ENCODE results near the gene NT5M.

NT5M gene

GRCh38 chr17:17303847-17304490 lies 796 bp downstream of the NT5M start:
- no peak for DNase-seq

- DNase-seq: no peak
Observed at GRCh38 chr17:17304521-17304985, 1.4 kb downstream of the NT5M start.

- DNase-seq: peak; percentile 21
Observed at GRCh38 chr17:17305281-17305801, 2.2 kb downstream of the NT5M start.

DNA sequence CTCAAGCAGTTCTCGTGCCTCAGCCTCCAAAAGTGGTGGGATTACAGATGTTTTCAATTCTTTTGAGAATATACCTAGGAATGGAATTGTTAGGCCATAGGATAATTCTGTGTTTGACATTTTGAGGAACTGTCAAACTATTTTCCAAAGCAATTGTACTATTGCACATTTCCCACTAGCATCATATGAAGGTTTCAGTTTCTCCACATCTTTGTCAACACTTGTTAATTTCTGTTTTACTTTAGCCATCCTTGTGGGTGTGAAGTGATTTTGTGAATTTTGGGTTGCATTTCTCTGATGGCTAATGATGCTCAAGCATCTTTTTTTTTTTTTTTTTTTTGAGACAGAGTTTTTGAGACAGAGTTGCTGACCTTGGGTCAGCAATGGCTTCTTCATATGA lies 6.2 kb downstream of the NT5M start:
- DNase-seq: no peak

GRCh38 chr17:17313350-17313991 lies 10.3 kb downstream of the NT5M start:
- peak; percentile 56 for DNase-seq

DNA sequence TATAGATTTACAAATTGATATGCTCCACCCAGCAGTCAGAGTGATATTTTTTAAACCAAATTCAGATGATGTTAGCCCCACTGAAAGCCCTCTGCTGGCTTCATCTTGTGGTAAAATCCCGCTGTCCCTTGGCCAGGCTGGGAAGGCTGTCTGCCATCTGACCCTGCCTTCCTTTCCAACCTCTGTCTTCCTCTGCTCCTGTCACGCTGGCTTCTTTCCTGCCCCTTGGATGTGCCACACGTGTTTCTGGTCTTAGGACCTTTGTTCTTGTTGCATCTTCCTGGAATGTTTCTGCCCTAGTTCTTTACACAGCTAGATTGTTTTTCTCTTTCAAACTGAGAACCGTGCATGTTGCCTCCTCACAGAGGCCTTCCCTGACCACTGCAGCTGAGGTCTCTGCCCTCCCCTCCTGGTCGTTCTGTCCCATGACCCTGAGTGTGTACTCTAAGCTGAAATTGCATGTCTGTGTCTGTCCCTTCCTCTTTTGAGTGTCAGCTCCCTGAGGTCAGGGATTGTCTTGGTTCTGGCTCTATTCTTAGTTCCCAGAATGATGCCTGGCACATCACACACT lies 11.4 kb downstream of the NT5M start:
- no peak for DNase-seq

DNA sequence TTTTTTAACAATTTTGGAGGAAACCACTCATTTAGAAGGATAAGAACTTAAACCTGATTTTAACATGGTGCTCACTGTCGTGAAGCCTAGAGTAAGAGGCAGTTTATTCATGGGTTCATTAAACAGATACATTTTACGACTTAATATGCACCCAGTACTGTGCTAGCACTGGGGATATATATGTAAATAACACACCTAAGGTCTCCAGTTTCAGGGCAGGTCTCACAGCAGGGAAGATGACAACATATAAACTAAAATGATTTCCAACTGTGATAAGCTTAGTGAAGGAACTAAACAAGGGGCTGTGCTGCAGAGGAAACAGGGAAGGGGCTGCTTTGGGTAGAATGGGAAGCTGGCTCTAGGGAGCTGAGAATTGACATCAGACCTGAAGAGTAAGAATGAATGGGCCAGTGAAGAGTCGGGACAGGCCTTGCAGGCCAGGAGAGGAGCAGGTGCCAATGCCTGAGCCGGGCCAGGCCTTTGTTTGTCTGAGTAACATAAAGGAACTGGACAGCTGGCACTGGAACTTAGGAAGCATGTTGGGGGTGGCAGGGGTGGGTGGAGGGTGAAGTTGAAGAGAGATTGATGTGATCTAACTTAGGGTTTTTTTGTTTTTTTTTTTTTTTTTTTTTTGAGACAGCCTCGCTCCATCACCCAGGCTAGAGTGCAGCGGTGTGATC lies 12.1 kb downstream of the NT5M start:
- DNase-seq: no peak

- no peak for DNase-seq
Observed at GRCh38 chr17:17320188-17320910, 17.2 kb downstream of the NT5M start.

DNA sequence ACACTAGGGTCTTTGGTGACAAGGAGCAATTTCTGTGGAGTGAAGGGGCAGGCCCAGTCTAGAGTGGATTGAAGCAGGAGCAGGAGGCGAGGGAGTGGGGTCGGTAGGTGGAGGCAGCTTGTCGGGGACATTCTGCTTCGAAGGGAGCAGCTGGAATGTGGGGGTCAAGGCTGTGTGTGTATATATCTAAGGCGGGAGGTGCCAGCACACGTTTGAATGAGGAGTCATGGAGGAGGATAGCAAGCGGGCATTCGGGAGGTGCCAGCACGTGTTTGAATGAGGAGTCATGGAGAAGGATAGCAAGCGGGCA lies 17.7 kb downstream of the NT5M start:
- no peak for DNase-seq

GRCh38 chr17:17321356-17322025 lies 18.3 kb downstream of the NT5M start:
- no peak for DNase-seq

DNA sequence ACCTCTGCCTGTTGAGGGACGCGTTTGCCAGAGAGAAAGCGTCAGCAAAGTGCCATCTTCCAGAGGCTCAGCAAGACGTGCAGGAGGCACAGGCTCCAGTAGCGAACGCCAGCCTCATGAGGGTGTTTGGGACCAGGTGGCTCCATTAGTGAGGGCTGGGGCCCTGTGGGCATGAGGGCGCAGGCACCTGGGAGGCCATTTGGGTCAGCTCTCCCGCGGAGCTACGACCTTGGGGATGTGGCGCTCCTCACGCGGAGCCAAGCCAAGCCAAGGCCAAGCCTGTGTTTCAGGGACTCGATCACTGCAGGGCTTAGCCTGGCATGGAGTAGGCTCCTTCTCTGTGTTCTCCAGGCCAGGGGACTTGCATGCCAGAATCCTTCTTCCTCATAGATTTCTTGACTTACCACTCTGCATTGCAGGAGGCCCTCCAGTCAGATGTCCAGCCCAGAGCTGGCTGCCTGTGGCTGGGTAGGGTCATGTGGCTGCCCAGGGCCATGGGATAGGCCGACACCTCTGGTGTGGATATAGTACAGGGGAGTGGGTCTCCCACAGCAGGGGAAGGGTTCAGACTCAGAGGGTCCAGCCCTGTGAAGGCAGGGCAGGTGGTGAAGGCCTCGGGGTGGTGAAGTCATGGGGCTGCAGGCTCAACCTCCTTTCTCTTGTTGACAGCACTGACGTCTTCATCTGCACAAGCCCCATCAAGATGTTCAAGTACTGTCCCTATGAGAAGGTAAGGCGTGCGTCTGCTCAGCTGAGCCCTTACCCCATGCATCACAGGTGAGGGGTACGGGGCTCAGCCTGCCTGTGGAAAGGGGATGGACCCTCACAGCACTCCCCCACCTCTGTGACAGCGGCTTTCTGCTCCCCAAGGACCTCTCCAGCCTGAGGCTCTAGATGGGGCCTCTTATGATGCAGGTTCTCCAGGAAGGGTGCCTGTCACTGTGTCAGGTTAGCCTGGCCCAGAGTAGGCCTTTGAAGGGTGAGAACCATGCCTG lies 19.6 kb downstream of the NT5M start:
- DNase-seq: no peak

GRCh38 chr17:17324616-17325015 lies 21.4 kb downstream of the NT5M start:
- no peak for DNase-seq

GRCh38 chr17:17325228-17325627 lies 22.1 kb downstream of the NT5M start:
- no peak for DNase-seq

DNA sequence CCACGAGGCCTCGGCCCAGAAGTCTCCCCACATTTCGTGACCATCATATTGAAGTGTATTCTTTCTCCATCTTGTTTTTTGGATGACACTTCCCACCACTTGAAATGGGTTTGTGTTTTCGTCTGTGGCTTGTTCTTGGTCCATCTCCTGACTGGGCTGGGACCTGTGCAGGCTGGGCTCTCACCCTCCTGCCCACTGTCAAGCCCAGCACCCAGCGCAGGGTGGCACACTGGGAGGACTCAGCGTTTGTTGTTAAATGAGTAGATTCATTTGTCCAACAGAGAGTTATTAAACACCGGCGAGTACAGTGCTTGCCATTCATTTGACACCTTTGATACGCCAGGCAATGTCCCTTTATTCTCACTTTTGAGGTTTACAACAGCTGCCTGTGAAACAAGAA lies 22.6 kb downstream of the NT5M start:
- no peak for DNase-seq

GRCh38 chr17:17326275-17326875 lies 23.2 kb downstream of the NT5M start:
- DNase-seq: no peak

DNA sequence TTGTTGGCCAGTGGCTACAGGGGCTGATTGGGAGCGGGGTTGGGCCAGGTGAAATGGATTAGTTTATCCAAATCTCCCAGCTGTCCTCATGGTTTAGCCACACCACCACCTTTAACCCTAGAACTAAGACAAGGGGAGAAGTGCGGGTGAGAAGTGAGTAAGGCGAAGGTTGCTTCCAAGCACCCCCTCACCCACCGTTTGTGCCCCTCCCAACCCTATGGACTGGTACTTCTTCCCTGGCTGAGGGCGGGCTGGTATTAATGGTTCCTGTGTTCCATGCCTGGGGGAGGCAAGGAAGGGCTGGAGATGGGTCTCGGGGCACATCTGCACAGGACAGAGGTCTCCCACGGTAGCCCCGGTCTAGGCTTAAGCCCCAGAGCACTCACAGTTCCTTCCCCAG lies 25.1 kb downstream of the NT5M start:
- DNase-seq: no peak

GRCh38 chr17:17341452-17341851 lies 38.3 kb downstream of the NT5M start:
- no peak for DNase-seq

DNA sequence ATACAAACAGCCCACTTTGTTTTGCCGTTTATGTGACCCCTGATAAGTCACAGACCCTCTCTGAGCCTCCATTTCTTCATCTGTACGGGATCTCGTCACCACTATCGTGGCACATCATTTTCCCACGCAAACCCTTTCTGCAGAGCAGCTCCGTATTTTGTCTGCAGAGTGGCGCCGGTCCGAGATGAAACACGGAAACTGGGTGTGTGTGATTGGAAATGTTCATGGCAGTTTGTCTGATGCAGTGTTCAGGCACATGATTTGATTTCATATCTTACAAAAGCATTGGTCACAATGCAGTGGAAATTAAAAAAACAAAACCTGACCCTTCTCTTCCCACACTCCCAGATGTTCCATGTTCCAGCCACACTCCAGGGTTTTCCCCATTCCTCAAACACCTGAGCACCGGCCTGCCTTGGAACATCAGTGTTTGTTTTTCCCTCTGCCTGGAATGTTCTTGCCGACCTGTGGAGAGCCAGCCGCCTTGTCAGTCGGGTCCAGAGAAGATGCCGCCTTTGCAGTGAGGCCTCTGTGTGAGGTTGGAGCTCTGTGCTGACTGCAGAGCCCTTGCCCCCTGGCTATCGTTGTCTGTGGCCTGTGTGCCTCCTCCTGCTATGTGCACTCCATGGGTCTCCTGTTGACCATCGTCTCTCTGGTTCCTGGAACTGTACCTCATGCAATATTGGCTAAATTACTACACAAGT lies 39.2 kb downstream of the NT5M start:
- DNase-seq: no peak

GRCh38 chr17:17343160-17343735 lies 40.1 kb downstream of the NT5M start:
- no peak for DNase-seq
